Suppressor macrophage (primary cell): ENCODE measurements around the gene NR2C2AP.
A peak's percentile ranks its signal among the peaks of the same experiment; 100 is the strongest.

Experiments
- DNase-seq, 4 experiments: peaks; one replicate each; pipeline ENCODE4 v3.0.0-alpha.2; 2020 to 2022

NR2C2AP gene

GRCh38 chr19:19214892-19215291 lies 11.7 kb upstream of the NR2C2AP start:
- DNase-seq, result peak; percentile 36 to 70 (median 51)

DNA sequence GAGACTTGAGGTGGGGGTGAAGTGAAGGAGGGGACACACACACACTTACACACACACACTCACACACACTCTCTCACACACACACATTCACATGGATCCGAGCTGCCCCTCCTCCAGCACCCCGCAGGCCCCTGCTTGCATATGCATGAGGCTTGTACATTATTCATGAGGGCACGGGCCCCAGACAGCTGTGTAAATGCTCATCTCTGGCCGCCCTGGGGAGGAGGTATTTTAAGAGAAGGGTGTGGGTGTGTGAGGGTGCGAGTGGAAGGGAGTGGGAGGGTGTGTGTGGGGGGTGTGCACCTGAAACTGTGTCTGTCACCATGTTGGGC lies 10.9 kb upstream of the NR2C2AP start:
- no peak for DNase-seq

DNA sequence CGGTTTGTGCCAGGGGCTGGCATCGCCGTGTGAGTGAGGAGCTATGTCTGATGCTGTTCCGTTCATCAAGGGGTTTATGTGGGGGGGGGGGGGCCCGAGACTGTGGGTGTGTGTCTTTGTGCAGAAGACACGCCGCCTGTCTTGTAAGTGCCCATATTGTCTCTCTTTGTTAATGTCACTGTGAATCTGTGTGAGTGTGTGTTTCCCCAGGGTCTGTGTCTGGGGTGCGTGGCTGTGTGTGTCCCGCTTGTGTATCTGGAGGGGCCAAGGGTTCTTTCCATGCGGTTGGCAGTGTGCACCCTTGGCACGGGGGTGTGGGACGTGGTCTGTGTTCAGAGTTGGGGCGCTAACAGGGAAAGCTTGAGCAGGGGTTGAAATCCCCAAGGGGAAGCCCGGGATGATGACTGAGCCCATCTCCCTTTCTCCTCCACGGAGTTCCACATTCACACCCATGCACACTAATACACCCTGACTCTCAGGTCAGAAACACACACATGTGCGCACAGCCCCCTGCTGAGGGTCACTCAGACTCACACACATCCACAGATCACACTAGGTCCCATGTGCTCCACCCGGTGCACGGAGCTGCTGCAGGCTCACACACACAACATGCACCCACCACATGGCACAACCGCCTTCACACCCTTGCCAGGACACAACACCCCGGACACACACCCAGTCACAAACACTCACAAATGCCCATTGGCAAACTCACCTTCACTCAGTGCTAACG lies 10.4 kb upstream of the NR2C2AP start:
- no peak for DNase-seq

DNA sequence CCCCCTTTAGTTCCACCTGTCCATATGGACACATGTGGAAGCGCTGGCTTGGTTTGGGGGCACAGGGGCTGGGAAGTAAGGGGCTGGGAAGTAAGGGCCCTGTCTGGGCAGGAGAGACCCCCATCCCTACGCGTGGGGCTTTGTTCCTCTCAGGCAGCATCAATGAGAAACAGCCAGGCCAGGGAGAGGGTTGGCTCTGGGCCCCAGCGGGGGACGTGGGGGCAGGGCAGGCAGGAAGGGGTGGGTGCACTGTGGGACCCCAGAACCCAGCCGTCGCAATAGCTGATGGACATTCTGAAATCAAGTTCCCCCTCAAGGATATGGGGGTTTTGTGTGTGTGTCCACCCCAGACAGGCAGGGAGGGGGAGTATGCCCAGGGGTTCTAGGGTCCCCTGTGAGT lies 9.7 kb upstream of the NR2C2AP start:
- no peak for DNase-seq

GRCh38 chr19:19211499-19212420 lies 8.5 kb upstream of the NR2C2AP start, which contains the start of gene NCAN:
NCAN (plus strand) TSS chr19:19211958; CDS start chr19:19216954, 4,996 bp downstream.
- no peak for DNase-seq

GRCh38 chr19:19209372-19209771 lies 6.2 kb upstream of the NR2C2AP start:
- no peak for DNase-seq

GRCh38 chr19:19207637-19208572 lies 4.7 kb upstream of the NR2C2AP start:
- DNase-seq, result no peak

GRCh38 chr19:19206938-19207337 lies 3.7 kb upstream of the NR2C2AP start:
- DNase-seq, result no peak

DNA sequence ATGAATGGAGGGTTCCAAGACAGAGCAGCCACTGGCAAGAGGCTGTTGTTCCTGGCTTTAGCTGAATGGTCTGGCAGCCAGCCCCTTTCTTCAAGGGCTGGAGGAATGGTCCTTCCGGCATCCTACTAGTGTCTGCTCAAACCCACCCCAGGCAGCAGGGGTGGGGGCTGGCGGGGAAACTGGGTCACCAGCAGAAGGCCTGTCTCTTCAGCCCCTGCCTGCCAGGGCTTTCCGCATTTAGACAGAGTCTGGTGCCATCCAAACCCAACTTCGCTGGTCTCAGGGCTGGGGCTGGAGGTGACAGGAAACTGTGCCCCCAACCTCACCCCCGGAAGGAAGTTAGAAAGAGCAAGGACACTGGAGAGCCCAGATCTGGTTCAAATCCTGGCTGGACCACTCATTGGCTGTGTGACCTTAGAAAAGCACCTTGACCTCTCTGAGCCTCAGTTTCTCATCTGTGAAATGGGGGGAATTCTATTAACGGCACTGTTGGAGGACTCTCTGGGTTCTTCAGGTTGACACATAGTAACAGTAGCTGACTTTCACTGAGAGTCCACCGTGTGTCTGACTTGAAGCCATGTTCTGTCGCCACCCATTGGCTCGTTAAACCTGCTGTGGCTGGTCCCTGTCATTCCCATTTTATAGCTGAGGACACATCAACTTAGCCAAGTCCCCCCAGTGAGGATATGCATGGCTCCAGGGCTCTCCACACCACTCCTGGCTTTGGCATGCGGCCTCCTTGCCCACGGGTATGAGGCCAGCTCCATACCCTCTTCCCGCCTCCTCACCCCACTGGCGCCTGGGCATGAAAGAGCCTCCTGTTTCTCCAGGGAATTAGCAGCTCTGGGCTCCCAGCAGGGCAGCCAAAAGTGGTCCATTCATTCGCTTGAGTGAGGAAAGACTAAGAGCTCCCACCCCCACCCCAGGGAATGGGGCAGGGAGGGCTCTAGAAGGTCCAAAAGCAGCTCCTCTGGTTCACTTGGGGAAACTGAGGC lies 2.5 kb upstream of the NR2C2AP start:
- DNase-seq, result no peak

- DNase-seq, result no peak
Observed at GRCh38 chr19:19204181-19204580, 967 bp upstream of the NR2C2AP start.

GRCh38 chr19:19202707-19203011 lies 555 bp downstream of the NR2C2AP start:
- no peak for DNase-seq

GRCh38 chr19:19201697-19202630 lies 1.2 kb downstream of the NR2C2AP start:
- DNase-seq, result no peak

GRCh38 chr19:19193926-19194325 lies 9.3 kb downstream of the NR2C2AP start:
- DNase-seq, result no peak

DNA sequence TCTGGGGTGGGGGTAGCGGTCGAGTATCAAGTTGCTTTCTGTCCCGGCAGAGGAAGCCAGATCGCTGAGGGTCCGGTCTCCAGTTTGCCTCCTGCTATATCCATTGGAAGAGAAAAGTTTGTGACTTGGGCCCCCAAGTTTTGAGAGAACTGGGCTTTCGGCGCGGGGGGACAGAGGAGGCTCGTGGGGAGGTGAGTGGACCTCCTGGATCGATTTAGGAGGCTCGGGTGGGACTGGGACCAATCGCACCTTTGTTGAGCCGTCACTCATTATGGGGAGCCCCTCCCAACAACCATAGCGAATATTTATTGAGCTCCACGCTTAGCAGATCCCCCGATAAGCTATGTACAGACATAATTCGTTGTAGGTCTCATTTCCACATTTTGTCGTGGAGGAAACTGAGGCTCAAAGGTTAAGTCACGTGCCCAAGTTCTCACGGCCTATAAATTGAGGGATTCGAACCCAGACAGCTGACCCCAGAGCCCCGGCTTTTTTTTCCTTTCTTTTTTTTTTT lies 10.2 kb downstream of the NR2C2AP start:
- no peak for DNase-seq

GRCh38 chr19:19192078-19192882 lies 10.9 kb downstream of the NR2C2AP start, which contains the start of the genes BORCS8 and RFXANK:
BORCS8 (minus strand) TSS chr19:19192152; CDS start chr19:19192117, 35 bp downstream.
RFXANK (plus strand) TSS chr19:19192258; CDS start chr19:19193947, 1,689 bp downstream.
- DNase-seq, result peak; percentile 99 to 100 (median 100)

DNA sequence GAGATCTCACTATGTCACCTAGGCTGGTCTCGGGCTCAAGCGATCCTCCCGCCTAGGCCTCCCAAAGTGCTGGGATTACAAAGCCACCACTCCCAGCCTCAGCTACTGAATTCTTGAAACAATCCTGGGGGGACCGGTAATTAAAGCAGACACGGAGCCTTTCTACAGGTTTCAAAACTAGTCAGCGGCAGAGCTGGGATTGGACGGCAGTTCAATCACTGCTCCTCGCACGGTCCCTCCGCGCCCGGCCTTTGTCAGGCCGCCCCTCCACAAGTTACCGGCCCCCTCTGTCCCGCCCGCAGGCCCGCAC lies 11.5 kb downstream of the NR2C2AP start:
- no peak for DNase-seq

DNA sequence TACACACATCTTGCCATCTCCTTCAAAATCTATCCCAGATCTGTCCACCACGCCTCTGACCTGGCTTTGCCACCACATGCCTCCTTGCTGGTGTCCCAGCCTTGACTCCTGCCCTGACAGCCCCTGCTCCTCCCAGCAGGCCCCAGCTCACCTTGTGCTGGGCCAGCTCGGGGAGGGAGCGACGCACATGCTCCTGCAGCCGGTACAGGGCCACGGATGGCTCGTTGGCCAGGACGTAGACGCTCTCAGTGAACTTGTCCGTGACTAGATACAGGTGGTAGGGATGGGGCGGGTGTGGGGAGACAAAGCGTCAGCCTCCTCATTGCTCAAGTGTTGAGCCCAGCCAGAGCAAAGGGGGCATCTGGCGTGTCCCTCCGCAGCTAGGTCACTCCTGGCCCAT lies 16.5 kb downstream of the NR2C2AP start:
- no peak for DNase-seq

GRCh38 chr19:19185853-19186740 lies 17.1 kb downstream of the NR2C2AP start:
- DNase-seq, result peak; percentile 8 to 65 (median 48)
